ENCODE measurements around the gene SDK1.
A peak's percentile ranks its signal among the peaks of the same experiment; 100 is the strongest.

SDK1 gene

GRCh38 chr7:4127909-4128560 lies 827.0 kb downstream of the SDK1 start:
- no peak for DNase-seq

GRCh38 chr7:4129481-4130122 lies 828.5 kb downstream of the SDK1 start:
- peak in 20 of 56 donors; percentile 4 to 52 (median 27) for DNase-seq

- DNase-seq: no peak
These were observed 830.0 kb downstream of the SDK1 start for GRCh38 chr7:4131063-4131462.

GRCh38 chr7:4132221-4132620 lies 831.2 kb downstream of the SDK1 start:
- DNase-seq: no peak

GRCh38 chr7:4133491-4134044 lies 832.5 kb downstream of the SDK1 start:
- DNase-seq: no peak

GRCh38 chr7:4134204-4134603 lies 833.2 kb downstream of the SDK1 start:
- DNase-seq: no peak

- DNase-seq: no peak
These were observed 833.6 kb downstream of the SDK1 start for GRCh38 chr7:4134631-4135030.

GRCh38 chr7:4135301-4135700 lies 834.2 kb downstream of the SDK1 start:
- no peak for DNase-seq

- no peak for DNase-seq
These were observed 835.0 kb downstream of the SDK1 start for GRCh38 chr7:4136036-4136435.

- DNase-seq: no peak
These were observed 835.6 kb downstream of the SDK1 start for GRCh38 chr7:4136501-4137110.

GRCh38 chr7:4137552-4137951 lies 836.5 kb downstream of the SDK1 start:
- DNase-seq: no peak

- no peak for DNase-seq
These were observed 837.8 kb downstream of the SDK1 start for GRCh38 chr7:4138866-4139265.

- no peak for DNase-seq
These were observed 838.9 kb downstream of the SDK1 start for GRCh38 chr7:4139656-4140625.

GRCh38 chr7:4140933-4141332 lies 839.9 kb downstream of the SDK1 start:
- DNase-seq: no peak

- DNase-seq: no peak
These were observed 842.0 kb downstream of the SDK1 start for GRCh38 chr7:4143006-4143405.

- DNase-seq: no peak
These were observed 842.6 kb downstream of the SDK1 start for GRCh38 chr7:4143511-4144171.

- no peak for DNase-seq
These were observed 843.2 kb downstream of the SDK1 start for GRCh38 chr7:4144172-4144701.

- DNase-seq: peak in 2 of 56 donors; percentile 3 to 12
These were observed 843.9 kb downstream of the SDK1 start for GRCh38 chr7:4144811-4145510.

GRCh38 chr7:4145576-4145975 lies 844.5 kb downstream of the SDK1 start:
- DNase-seq: no peak
